NCI-H2081 treated with DMSO at 0.1 percent for 48 hours (cell line): ENCODE measurements around the gene MBNL2.

Source experiments
- DNase-seq: peaks from one replicate; lab custom pipeline; 2025; lab: John Stamatoyannopoulos, UW

The MBNL2 gene

GRCh38 chr13:97274829-97275649, 52.9 kb downstream of the MBNL2 start:
- no peak for DNase-seq

- DNase-seq = no peak
Measured at GRCh38 chr13:97275776-97276501, 53.8 kb downstream of the MBNL2 start.

GRCh38 chr13:97276862-97277269, 54.7 kb downstream of the MBNL2 start:
- no peak for DNase-seq

GRCh38 chr13:97278435-97279411, 56.6 kb downstream of the MBNL2 start:
- DNase-seq = no peak

GRCh38 chr13:97279913-97280312, 57.8 kb downstream of the MBNL2 start:
- DNase-seq = no peak

GRCh38 chr13:97280478-97280877, 58.3 kb downstream of the MBNL2 start:
- DNase-seq = no peak

GRCh38 chr13:97281028-97281427, 58.9 kb downstream of the MBNL2 start:
- no peak for DNase-seq

- DNase-seq = no peak
Measured at GRCh38 chr13:97282705-97283104, 60.6 kb downstream of the MBNL2 start.

GRCh38 chr13:97283888-97284287, 61.8 kb downstream of the MBNL2 start:
- DNase-seq = no peak

- DNase-seq = no peak
Measured at GRCh38 chr13:97284558-97284957, 62.4 kb downstream of the MBNL2 start.

GRCh38 chr13:97285221-97285955, 63.3 kb downstream of the MBNL2 start:
- no peak for DNase-seq

GRCh38 chr13:97286317-97287046, 64.3 kb downstream of the MBNL2 start:
- DNase-seq = no peak

- DNase-seq = no peak
Measured at GRCh38 chr13:97287047-97287383, 64.9 kb downstream of the MBNL2 start.

- no peak for DNase-seq
Measured at GRCh38 chr13:97288486-97288900, 66.4 kb downstream of the MBNL2 start.

GRCh38 chr13:97289514-97290298, 67.6 kb downstream of the MBNL2 start:
- DNase-seq = no peak

- no peak for DNase-seq
Measured at GRCh38 chr13:97295283-97296182, 73.4 kb downstream of the MBNL2 start.

GRCh38 chr13:97296740-97297139, 74.6 kb downstream of the MBNL2 start:
- DNase-seq = no peak

GRCh38 chr13:97298816-97299215, 76.7 kb downstream of the MBNL2 start:
- DNase-seq = no peak

GRCh38 chr13:97300871-97301270, 78.7 kb downstream of the MBNL2 start:
- no peak for DNase-seq
